SJCRH30 (cell line): ENCODE data around the gene C11orf68. TPM values are rescaled to one million over a fixed set of nuclear protein-coding genes. Genes with fewer than 3 reads are reported as not detected.

Source experiments
- DNase-seq, 2 experiments: peaks; one replicate each; pipeline ENCODE4 v3.0.0-alpha.2; 2015 to 2020
- H3K27ac ChIP-seq: fragments of 250-450 bp; sonication (Bioruptor Pico); 2 replicates; pipeline ENCODE4 v1.5.1; 2020; ENCODE audit warnings: mild to moderate bottlenecking, moderate library complexity
- H3K27me3 ChIP-seq: fragments of 250-450 bp; sonication (Bioruptor Pico); 2 replicates; pipeline ENCODE4 v1.5.1; 2020; ENCODE audit warnings: mild to moderate bottlenecking, moderate library complexity
- H3K36me3 ChIP-seq: fragments of 250-450 bp; sonication (Bioruptor Pico); 2 replicates; pipeline ENCODE4 v1.5.1; 2020; ENCODE audit warnings: mild to moderate bottlenecking, moderate library complexity
- H3K4me1 ChIP-seq: fragments of 250-450 bp; sonication (Bioruptor Pico); 2 replicates; pipeline ENCODE4 v1.5.1; 2020; ENCODE audit warnings: mild to moderate bottlenecking, moderate library complexity
- H3K4me3 ChIP-seq: fragments of 250-450 bp; sonication (Bioruptor Pico); 2 replicates; pipeline ENCODE4 v1.5.1; 2020; ENCODE audit warnings: mild to moderate bottlenecking, moderate library complexity
- H3K9me3 ChIP-seq: fragments of 250-450 bp; sonication (Bioruptor Pico); replicated peaks from 2 replicates; pipeline ENCODE4 v1.5.1; 2020; ENCODE audit warnings: mild to moderate bottlenecking, moderate library complexity
- total RNA-seq: library from RNA; depleted of rRNA; stranded (reverse); fragments of >200 nt; shearing (Covaris generic); gene quantifications from 2 replicates; pipeline ENCODE4 v1.2.3, GENCODE V29; 2014

Gene C11orf68
- total RNA-seq, 1 experiment from 2014 or later: 10.3 TPM

GRCh38 chr11:65911682-65912568 lies 6.9 kb downstream of the C11orf68 start:
- peak; percentile 83 to 89 for DNase-seq
- Histone ChIP-seq H3K27ac (peak overlapping the region; percentile 61), H3K4me1 (peaks cover 51% of the 10 kb centered on the region)

GRCh38 chr11:65907878-65908277 lies 11.0 kb downstream of the C11orf68 start:
- Histone ChIP-seq H3K36me3 (no peaks in the 10 kb centered on the region), H3K9me3 (no peaks in the 10 kb centered on the region), H3K4me1 (peaks cover 29% of the 10 kb centered on the region), H3K4me3 (no peak overlapping the region), H3K27me3 (no peaks in the 10 kb centered on the region), H3K27ac (no peak overlapping the region)
- DNase-seq: no peak

More at GRCh38 chr11:65911682-65912568, 6.9 kb downstream of the C11orf68 start:
- Histone ChIP-seq H3K4me3 (0 out of 2 replicates have a peak overlapping the region, but pooled peaks have one; percentile 12), H3K36me3 (no peaks in the 10 kb centered on the region), H3K27me3 (no peaks in the 10 kb centered on the region), H3K9me3 (no peaks in the 10 kb centered on the region)

GRCh38 chr11:65906602-65907001 lies 12.3 kb downstream of the C11orf68 start:
- Histone ChIP-seq H3K4me1 (peaks cover 29% of the 10 kb centered on the region), H3K36me3 (no peaks in the 10 kb centered on the region), H3K4me3 (no peak overlapping the region), H3K27me3 (no peaks in the 10 kb centered on the region), H3K9me3 (no peaks in the 10 kb centered on the region), H3K27ac (no peak overlapping the region)
- no peak for DNase-seq

GRCh38 chr11:65903715-65904114 lies 15.1 kb downstream of the C11orf68 start:
- no peak overlapping the region for H3K4me3 ChIP-seq
- H3K36me3 ChIP-seq: no peaks in the 10 kb centered on the region
- H3K27me3 ChIP-seq: peaks cover 4% of the 10 kb centered on the region; the same call in 1 of the 2 replicates
- H3K27ac ChIP-seq: peak overlapping the region; percentile 68
- no peaks in the 10 kb centered on the region for H3K9me3 ChIP-seq
- no peak for DNase-seq
- H3K4me1 ChIP-seq: peaks cover 27% of the 10 kb centered on the region

GRCh38 chr11:65903068-65903481 lies 15.8 kb downstream of the C11orf68 start:
- Histone ChIP-seq H3K4me3 (no peak overlapping the region), H3K4me1 (peaks cover 31% of the 10 kb centered on the region)
- DNase-seq: peak; percentile 69 to 79

GRCh38 chr11:65900899-65901180 lies 18.0 kb downstream of the C11orf68 start:
- no peak for DNase-seq
- Histone ChIP-seq H3K4me1 (peaks cover 36% of the 10 kb centered on the region), H3K27ac (no peak overlapping the region), H3K9me3 (no peaks in the 10 kb centered on the region), H3K36me3 (no peaks in the 10 kb centered on the region), H3K4me3 (no peak overlapping the region), H3K27me3 (peaks cover 4% of the 10 kb centered on the region; the same call in 1 of the 2 replicates)

More at GRCh38 chr11:65903068-65903481, 15.8 kb downstream of the C11orf68 start:
- Histone ChIP-seq H3K27ac (peak overlapping the region; percentile 68), H3K9me3 (no peaks in the 10 kb centered on the region), H3K36me3 (no peaks in the 10 kb centered on the region), H3K27me3 (peaks cover 4% of the 10 kb centered on the region; the same call in 1 of the 2 replicates)

GRCh38 chr11:65900125-65900898 lies 18.6 kb downstream of the C11orf68 start, which contains the start of gene FOSL1:
Gene FOSL1, minus strand, starts transcription at chr11:65900388. Its CDS starts 49 bp downstream, at chr11:65900339.
- peak within 1 kb of the TSS; percentile 59 for H3K4me3 ChIP-seq
- H3K27me3 ChIP-seq: peaks cover 4% of the 10 kb centered on the region; the same call in 1 of the 2 replicates
- no peaks in the 10 kb centered on the region for H3K9me3 ChIP-seq
- peak within 1 kb of the TSS; percentile 12; the same call in 1 of the 2 replicates for H3K27ac ChIP-seq
- DNase-seq: peak; percentile 44 to 45
- H3K36me3 ChIP-seq: no peaks in the 10 kb centered on the region
- peaks cover 36% of the 10 kb centered on the region for H3K4me1 ChIP-seq

GRCh38 chr11:65899356-65900124 lies 19.3 kb downstream of the C11orf68 start:
- Histone ChIP-seq H3K4me1 (peaks cover 36% of the 10 kb centered on the region), H3K4me3 (peak overlapping the region; percentile 59), H3K9me3 (no peaks in the 10 kb centered on the region), H3K27me3 (peaks cover 4% of the 10 kb centered on the region; the same call in 1 of the 2 replicates), H3K36me3 (no peaks in the 10 kb centered on the region), H3K27ac (peak overlapping the region; percentile 12; the same call in 1 of the 2 replicates)
- no peak for DNase-seq

- H3K27ac ChIP-seq: no peak overlapping the region
- H3K36me3 ChIP-seq: no peaks in the 10 kb centered on the region
- DNase-seq: no peak
- H3K4me3 ChIP-seq: peak overlapping the region; percentile 59
- peaks cover 4% of the 10 kb centered on the region; the same call in 1 of the 2 replicates for H3K27me3 ChIP-seq
- H3K9me3 ChIP-seq: no peaks in the 10 kb centered on the region
- peaks cover 34% of the 10 kb centered on the region for H3K4me1 ChIP-seq
These were observed 20.1 kb downstream of the C11orf68 start for GRCh38 chr11:65898656-65899355.

GRCh38 chr11:65897020-65897471 lies 21.8 kb downstream of the C11orf68 start:
- Histone ChIP-seq H3K36me3 (no peaks in the 10 kb centered on the region), H3K27me3 (peaks cover 4% of the 10 kb centered on the region; the same call in 1 of the 2 replicates), H3K4me3 (no peak overlapping the region), H3K9me3 (no peaks in the 10 kb centered on the region), H3K4me1 (peaks cover 17% of the 10 kb centered on the region), H3K27ac (no peak overlapping the region)
- no peak for DNase-seq

- Histone ChIP-seq H3K27ac (no peak overlapping the region), H3K4me3 (no peak overlapping the region), H3K27me3 (peaks cover 4% of the 10 kb centered on the region; the same call in 1 of the 2 replicates), H3K4me1 (peaks cover 13% of the 10 kb centered on the region; the same call in 1 of the 2 replicates), H3K36me3 (no peaks in the 10 kb centered on the region), H3K9me3 (no peaks in the 10 kb centered on the region)
- DNase-seq: no peak
These were observed 22.5 kb downstream of the C11orf68 start for GRCh38 chr11:65896034-65896999.

- Histone ChIP-seq H3K27me3 (peaks cover 4% of the 10 kb centered on the region; the same call in 1 of the 2 replicates), H3K9me3 (no peaks in the 10 kb centered on the region), H3K36me3 (no peaks in the 10 kb centered on the region), H3K4me3 (no peak overlapping the region), H3K4me1 (peaks cover 13% of the 10 kb centered on the region; the same call in 1 of the 2 replicates), H3K27ac (no peak overlapping the region)
- DNase-seq: no peak
These were observed 23.3 kb downstream of the C11orf68 start for GRCh38 chr11:65895482-65895981.
